Epidermal melanocyte (primary cell): ENCODE results near the gene NR5A2.

Experiments
- DNase-seq: peaks from one replicate; pipeline ENCODE4 v3.0.0; 2011; ENCODE audit warnings: low spot score; ENCODE audit not compliant: insufficient read length

Gene NR5A2

GRCh38 chr1:200027264-200027823 is at the start of gene NR5A2:
NR5A2 (plus strand) TSS chr1:200027710; CDS start chr1:200027848, 138 bp downstream.
- no peak for DNase-seq

GRCh38 chr1:199978408-199978940 is 49.0 kb upstream of the NR5A2 start:
- DNase-seq, result no peak

- DNase-seq, result no peak
Measured at GRCh38 chr1:199979071-199979470, 48.4 kb upstream of the NR5A2 start.

GRCh38 chr1:199981584-199981983 is 45.9 kb upstream of the NR5A2 start:
- no peak for DNase-seq

GRCh38 chr1:199982606-199983005 is 44.9 kb upstream of the NR5A2 start:
- no peak for DNase-seq

- DNase-seq, result no peak
Measured at GRCh38 chr1:199983531-199983930, 44.0 kb upstream of the NR5A2 start.

GRCh38 chr1:199995096-199995685 is 32.3 kb upstream of the NR5A2 start:
- DNase-seq, result no peak

GRCh38 chr1:200005165-200005564 is 22.3 kb upstream of the NR5A2 start:
- DNase-seq, result no peak

- DNase-seq, result no peak
Measured at GRCh38 chr1:200006711-200007110, 20.8 kb upstream of the NR5A2 start.

GRCh38 chr1:200015811-200016210 is 11.7 kb upstream of the NR5A2 start:
- DNase-seq, result no peak

GRCh38 chr1:200021577-200022238 is 5.8 kb upstream of the NR5A2 start:
- no peak for DNase-seq

- no peak for DNase-seq
Measured at GRCh38 chr1:200022239-200022804, 5.2 kb upstream of the NR5A2 start.

- no peak for DNase-seq
Measured at GRCh38 chr1:200028586-200029034, 1.1 kb downstream of the NR5A2 start.

GRCh38 chr1:200029035-200029821 is 1.7 kb downstream of the NR5A2 start:
- no peak for DNase-seq

- DNase-seq, result no peak
Measured at GRCh38 chr1:200029822-200030152, 2.3 kb downstream of the NR5A2 start.

- no peak for DNase-seq
Measured at GRCh38 chr1:200030791-200031190, 3.3 kb downstream of the NR5A2 start.

GRCh38 chr1:200033511-200034261 is 6.2 kb downstream of the NR5A2 start:
- DNase-seq, result no peak

GRCh38 chr1:200034262-200034557 is 6.7 kb downstream of the NR5A2 start:
- DNase-seq, result no peak

- no peak for DNase-seq
Measured at GRCh38 chr1:200034761-200035396, 7.4 kb downstream of the NR5A2 start.

- DNase-seq, result no peak
Measured at GRCh38 chr1:200035397-200035955, 8.0 kb downstream of the NR5A2 start.
